Stimulated activated CD8-positive, alpha-beta memory T cell treated with anti-CD3 and anti-CD28 coated beads, Interleukin-15, amount 100 ng/mL, for 48 hours (primary cell): ENCODE data around the gene B3GLCT.
"Not testable (repeated sequence)": the region's sequence is repeated elsewhere in the genome, so short reads cannot be mapped to it uniquely, and the experiment has no call there.

ENCODE experiments used
- DNase-seq, 2 donors: peaks; one replicate each; pipeline ENCODE4 v3.0.0-alpha.2; 2020; ENCODE audit warnings: low read depth in 2 of 2

Gene B3GLCT

GRCh38 chr13:31199849-31200636 lies at the start of gene B3GLCT:
B3GLCT (plus strand) TSS chr13:31199975; CDS start chr13:31200085, 110 bp downstream.
- peak; percentile 68 to 71 for DNase-seq

DNA sequence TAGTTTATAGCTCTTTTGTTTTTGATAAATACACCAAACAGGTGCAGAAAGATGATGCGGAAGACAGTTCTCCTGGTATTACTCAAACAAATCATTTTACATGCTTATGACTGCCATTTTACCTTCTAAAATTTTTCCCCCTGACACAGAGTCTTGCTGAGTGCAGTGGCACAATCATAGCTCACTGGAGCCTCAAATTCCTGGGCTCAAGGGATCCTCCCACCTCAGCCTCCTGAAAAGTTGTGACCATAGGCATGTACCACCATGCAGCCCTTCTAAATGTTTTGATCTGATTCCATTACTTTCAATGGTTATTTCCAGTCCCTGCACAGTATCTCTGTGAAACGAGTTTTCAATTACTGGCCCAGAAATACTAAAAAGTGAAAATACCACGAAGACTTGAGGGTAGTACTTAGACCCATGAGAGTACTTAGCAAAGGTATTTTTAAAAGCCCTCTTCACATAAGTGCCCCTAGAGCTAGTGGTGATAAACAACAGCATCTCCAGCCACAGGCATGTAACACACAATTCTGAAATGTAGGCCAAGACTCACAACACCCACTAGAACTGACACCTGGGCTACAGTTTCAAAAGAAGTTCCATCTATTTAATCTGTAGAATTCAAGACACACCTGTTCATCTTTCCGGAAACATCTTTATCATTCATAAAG lies 49.3 kb upstream of the B3GLCT start:
- DNase-seq: no peak

- no peak for DNase-seq
Observed at GRCh38 chr13:31151837-31152236, 47.9 kb upstream of the B3GLCT start.

DNA sequence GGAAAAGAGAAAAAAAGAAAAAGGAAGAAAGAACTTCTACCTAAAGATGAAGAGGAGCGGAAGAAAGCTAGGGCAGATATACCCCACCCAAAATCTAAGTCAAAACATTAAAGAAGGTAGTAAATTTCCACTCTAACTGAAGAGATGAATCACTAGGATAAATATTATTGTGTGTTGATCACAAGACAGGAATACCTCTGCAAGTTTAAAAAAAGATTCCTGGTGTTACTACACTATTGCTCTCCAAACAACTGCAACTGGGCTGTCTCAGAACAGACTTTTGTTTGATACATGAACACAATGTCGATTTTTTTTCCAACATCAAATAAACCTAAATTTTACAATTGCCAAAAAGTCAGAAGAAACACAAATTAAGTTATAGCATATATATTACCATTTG lies 44.8 kb upstream of the B3GLCT start:
- DNase-seq: no peak

DNA sequence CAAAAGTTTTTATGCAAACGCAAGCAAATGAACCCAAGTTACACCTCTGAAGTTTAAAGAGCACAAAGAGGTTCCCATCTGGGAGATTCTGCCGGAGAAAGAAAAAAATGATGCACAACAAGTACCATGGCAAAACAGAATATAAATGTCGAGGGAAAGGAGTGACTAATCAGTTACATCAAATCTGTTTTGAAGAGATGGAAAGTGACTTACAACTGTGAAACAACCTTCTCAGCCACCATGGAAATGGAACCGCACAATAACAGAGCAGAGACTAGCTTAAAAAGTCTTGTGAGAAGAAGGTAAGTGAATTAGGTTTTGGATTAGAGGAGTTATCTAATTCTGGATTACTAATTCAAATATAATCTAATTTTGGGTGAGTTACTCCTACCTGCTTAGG lies 40.5 kb upstream of the B3GLCT start:
- no peak for DNase-seq

DNA sequence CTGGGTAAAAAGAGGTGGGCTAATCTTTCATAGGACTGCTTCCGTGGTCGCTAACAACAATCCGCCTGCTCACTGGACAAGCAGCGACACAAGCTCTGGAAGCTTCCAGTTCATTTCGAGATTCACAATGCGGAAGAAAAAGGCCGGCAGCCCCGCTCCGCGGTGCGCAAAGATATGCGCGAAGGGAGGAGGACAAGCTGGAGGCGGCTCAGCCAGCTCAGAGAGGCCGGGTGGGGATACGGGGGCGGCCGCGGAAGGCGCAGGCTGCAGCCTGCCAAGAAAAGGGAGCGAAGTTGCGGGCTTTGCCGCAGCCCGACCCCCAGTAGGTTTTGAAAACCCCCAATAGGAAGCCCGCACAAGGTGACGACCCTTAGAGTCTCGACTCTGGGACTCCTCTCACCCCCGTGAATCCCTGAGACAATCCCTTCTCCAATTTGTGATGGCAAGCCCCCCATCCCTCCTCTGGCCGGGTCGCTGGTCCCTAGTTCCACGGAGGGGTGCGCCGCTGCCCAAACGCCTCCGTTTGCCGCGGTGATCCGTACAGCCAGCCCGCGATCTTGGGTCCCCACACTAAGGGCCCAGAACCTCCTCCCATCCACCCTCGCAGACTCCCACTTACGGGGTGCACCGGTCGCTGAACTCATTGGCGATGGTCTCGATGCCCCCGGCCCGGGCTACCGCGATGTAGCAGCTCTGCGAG lies 38.8 kb upstream of the B3GLCT start:
- DNase-seq: peak; percentile 47 to 64

DNA sequence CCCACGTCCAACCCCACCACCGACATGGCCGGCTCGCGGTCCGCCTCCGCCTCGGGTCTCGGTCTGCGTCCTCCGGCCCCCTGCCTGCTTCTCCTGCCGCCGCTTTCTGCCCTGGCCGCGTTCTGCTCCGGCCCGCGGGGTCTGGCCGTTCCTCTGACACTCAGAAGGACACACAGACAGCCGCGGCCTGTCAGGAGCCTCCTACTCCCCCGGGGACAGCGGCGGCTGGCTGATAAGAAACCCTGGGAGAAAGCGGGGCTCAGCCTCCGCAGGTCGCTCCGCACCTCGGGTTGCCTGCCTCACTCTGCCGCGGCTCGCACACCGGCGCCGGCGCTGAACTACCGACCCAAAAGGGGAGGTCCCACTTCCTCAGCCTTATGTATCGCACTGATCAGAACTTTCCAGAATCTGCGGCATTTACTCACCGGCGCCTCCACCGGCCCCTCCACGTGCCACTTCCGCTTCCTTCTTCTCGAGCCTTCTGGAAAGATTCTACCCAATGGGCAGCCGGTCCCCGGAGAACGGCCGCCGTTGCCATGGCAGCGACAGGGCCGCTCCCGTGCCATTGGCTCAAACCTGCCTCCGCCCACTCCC lies 38.1 kb upstream of the B3GLCT start, which contains the start of gene HSPH1:
Gene HSPH1, minus strand, starts transcription at position 348 of the 594 bp plus-strand sequence. Its CDS starts 322 bp downstream, at position 26.
- DNase-seq: peak; percentile 98 to 99

DNA sequence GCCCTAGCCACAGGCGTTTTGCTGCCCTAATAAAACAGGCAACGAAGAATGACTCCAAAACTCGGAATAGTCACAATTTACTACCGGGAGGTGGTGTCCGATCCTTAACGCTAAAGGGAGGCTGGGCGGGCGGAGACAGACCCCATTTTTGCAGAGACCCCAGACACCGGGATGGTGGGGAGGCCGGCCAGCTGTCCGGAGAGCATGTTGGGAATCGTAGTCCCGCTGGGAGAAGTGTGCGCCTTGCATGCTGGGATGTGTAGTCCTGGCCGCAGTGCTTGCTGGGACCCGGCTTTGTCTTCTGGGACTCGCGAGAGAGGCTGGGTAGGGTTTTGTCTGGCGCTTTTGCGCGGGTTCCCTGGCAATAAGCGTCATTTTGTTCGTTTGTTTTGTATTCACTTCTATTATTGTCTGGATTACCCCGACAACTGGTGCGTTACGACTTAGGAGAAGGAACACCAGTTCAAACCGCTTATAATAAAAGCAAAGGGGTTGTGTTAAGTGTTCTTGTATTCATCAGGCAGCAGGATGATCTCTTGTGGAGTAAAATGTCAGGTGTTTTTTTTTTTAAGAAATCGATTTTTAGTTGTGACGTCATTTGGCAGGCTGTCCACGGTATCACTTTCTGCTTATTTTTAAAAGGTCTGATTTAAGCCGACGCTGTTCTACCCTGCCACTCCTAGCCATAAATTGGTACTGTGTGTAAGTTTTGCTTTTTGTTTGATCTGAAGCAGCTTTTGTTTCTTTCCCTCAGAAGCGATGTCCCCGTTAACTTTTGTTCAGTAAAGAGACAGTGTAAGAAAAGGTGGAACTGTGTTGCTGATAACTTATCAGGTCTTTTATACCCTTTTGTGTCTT lies 37.4 kb upstream of the B3GLCT start:
- DNase-seq: peak; percentile 93 to 94

DNA sequence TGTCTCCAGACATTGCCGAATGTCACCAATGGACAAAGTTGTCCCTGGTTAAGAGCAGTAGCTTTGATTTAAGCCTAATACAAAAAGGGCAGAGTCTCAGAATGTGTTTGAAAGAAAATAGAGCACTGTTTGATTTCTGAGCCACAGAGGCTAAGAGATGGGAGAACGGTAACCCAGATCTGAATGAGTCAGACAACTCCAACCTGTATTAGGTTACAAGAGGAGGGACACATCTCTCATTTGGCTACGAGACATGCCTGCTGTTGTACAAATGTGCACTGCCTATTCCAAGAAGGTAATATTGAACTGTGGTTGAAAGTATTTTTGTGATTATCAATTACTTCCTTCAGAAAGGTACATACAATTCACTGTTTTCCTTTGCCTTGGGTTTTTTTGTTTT lies 33.2 kb upstream of the B3GLCT start:
- DNase-seq: no peak

DNA sequence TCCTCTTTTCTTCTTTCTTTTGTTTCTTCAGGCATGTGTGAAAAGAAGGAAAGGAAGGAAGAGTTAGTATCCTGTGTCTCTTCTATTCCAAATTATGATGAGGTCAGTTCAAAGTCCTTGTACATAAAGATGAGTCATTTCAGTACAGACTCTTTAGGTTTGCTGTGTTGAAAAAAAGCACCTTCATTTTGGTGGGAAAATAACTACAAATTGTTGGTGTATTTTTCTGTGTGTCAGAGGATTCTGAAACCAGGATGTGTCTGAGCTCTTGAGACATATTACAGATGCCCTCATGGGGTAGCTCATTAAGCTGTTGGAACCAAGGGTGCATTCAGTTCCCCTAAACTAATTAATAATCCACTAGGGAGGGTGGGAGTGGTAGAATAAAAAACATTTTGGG lies 32.3 kb upstream of the B3GLCT start:
- DNase-seq: no peak

DNA sequence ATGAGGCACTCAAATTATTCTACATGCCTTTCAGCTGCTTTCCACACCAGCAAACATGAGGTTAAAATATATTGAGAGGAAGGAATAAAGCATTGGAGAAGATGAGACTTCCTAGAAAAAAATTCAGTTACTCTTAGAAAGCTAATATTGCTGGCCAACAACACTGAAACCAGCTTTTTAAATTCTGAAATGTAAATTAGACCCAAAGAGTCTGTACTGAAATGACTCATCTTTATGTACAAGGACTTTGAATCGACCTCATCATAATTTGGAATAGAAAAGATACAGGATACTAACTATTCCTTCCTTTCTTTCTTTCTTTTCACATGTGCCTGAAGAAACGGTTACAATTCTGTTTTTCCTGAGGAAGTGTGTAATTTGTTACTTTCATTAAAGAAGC lies 31.6 kb upstream of the B3GLCT start:
- DNase-seq: no peak

DNA sequence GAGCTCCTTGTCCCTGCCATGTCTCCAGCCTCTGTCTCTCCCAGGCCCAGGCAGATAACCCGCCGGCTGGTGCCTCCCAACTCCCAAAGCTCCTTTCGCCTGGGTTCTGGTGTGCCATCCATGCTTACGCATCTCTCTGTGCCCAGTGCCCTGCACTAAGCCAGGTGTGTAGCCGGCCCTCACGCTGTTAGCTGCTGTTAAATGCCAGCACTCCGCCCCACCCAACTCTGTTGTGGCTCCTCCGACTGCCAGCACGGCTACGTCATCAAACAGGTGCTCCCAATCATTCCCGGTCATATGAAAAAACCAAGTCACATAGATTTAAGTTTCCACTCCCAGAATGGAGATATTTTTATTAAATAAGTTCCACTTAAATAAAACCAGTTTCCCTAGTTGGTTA lies 31.0 kb upstream of the B3GLCT start:
- no peak for DNase-seq

- no peak for DNase-seq
Observed at GRCh38 chr13:31172001-31172400, 27.8 kb upstream of the B3GLCT start.

- no peak for DNase-seq
Observed at GRCh38 chr13:31172535-31172934, 27.2 kb upstream of the B3GLCT start.

DNA sequence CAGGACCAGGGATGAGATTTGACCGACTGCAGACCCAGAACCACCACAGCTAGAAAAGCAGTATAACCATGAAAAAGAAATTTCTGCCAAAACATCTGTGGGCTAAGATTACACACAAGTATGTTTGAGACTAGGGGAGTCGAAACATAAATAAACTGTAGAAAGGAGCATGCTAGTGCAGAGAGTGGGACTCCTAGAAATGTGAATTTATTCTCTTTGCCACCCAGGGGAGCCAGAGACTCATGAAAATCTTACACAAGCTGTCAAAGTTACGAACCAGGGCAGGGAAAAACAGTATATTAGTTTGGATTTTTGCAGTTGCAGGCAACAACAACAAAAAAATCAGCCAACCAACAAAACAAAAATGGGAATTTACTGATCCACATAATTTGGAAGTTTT lies 25.8 kb upstream of the B3GLCT start:
- no peak for DNase-seq

DNA sequence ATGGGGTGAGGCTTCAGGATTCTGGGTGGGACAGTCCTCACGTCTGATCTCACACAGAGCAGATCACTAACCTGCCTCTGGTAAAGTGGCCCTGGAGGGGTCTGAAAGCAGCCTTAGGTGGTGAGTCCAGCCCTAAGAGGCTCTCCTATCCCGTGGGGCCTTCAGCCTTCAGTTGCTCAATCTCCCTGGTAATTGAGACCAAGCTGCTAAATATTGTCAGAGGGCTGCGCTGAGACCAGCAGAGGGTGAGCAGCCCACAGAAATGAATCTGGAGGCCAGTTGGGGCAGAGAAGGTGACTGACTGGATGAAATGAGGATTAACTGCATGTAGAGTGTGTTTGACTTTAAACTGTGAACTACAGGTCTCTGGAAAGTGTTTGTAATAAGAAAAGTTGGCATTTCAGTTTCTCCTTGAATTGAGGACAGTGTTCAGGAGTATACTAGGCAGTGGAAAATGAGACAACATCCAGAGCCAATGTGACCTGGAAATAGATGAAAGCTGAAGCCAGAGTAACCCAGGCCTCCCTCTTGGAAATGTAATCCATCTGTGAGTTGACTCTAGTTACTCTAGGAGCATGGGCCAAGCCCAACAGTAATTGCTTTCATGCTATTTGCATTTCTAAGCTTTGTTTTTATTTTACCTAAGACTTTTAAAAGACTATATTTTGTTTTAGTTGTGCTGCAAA lies 23.8 kb upstream of the B3GLCT start:
- no peak for DNase-seq

DNA sequence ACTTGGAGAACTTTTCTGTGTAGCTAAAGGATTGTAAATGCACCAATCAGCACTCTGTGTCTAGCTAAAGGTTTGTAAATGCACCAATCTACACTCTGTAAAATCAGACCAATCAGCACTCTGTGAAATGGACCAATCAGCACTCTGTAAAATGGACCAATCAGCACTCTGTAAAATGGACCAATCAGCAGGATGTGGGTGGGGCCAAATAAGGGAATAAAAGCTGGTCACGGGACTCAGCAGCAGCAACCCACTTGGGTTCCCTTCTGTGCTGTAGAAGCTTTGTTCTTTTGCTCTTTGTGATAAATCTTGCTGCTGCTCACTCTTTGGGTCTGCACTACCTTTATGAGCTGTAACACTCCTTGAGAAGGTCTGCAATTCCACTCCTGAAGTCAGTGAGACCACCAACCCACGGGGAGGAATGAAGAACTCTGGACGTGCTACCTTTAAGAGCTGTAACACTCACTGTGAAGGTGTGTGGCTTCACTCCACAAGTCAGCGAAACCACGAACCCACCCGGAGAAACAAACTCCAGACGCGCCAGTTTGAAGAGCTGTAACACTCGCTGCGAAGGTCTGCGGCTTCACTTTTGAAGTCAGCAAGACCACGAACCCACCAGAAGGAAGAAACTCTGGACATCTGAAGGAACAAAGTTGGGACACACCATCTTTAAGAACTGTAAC lies 21.8 kb upstream of the B3GLCT start:
- DNase-seq: not testable (repeated sequence)

DNA sequence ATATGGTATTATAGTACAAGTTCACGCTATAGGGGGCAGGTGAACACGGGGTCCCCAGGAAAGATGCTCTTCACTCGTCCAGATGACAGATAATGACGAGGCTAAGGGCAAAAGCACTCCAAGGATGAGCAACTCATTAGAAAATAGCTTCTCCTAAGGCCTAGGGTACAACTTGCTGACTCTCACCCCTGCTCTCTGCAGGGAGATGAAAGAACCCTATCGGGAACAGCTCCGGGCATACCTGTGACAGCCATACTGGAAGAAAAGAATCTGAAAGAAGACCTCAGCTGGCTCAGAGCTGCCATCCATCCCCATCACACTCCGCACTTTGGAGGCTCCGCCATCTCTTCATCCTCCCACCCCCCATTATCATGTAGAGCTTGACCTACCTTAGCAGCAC lies 20.5 kb upstream of the B3GLCT start:
- no peak for DNase-seq

DNA sequence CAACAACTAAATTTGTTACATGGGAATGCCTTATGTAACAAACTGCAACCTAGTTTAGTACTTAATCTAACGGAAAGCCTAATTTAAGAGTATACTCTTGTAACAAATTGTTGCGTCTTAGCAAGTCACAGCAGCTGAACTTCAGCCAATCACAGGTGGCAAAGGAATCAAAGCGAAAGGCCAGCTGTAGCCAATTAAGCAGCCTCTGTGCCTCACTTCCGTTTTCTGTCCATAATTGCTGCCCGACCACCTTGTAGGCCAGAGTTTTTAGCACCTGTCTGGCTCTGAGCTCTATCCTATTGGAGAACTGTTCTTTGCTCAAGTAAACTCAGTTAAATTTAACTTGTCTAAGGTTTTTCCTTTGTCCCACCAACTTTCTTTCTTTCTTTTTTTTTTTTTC lies 20.0 kb upstream of the B3GLCT start:
- no peak for DNase-seq

- DNase-seq: no peak
Observed at GRCh38 chr13:31182987-31183386, 16.8 kb upstream of the B3GLCT start.
